NCI-H1105 (cell line): ENCODE results near the gene ANKDD1A.

ENCODE experiments used
- DNase-seq: peaks from one replicate; lab custom pipeline; 2025; lab: John Stamatoyannopoulos, UW

The ANKDD1A gene

GRCh38 chr15:64895285-64896065 is 16.2 kb upstream of the ANKDD1A start:
- no peak for DNase-seq

GRCh38 chr15:64896371-64897069 is 15.2 kb upstream of the ANKDD1A start:
- no peak for DNase-seq

GRCh38 chr15:64897345-64897985 is 14.2 kb upstream of the ANKDD1A start:
- no peak for DNase-seq

GRCh38 chr15:64898406-64898805 is 13.3 kb upstream of the ANKDD1A start:
- DNase-seq: no peak

GRCh38 chr15:64901141-64901540 is 10.6 kb upstream of the ANKDD1A start:
- no peak for DNase-seq

- no peak for DNase-seq
Measured at GRCh38 chr15:64901914-64902313, 9.8 kb upstream of the ANKDD1A start.

- DNase-seq: no peak
Measured at GRCh38 chr15:64902863-64903262, 8.8 kb upstream of the ANKDD1A start.

- no peak for DNase-seq
Measured at GRCh38 chr15:64903326-64903950, 8.3 kb upstream of the ANKDD1A start.

GRCh38 chr15:64904189-64904588 is 7.5 kb upstream of the ANKDD1A start:
- DNase-seq: no peak

GRCh38 chr15:64905119-64905831 is 6.4 kb upstream of the ANKDD1A start:
- no peak for DNase-seq

GRCh38 chr15:64905941-64906340 is 5.8 kb upstream of the ANKDD1A start:
- no peak for DNase-seq

- no peak for DNase-seq
Measured at GRCh38 chr15:64906402-64906801, 5.3 kb upstream of the ANKDD1A start.

- no peak for DNase-seq
Measured at GRCh38 chr15:64907991-64908390, 3.7 kb upstream of the ANKDD1A start.

GRCh38 chr15:64909546-64909945 is 2.2 kb upstream of the ANKDD1A start:
- no peak for DNase-seq

- peak; percentile 17 for DNase-seq
Measured at GRCh38 chr15:64912379-64913325, 950 bp downstream of the ANKDD1A start.

GRCh38 chr15:64915518-64916227 is 4.0 kb downstream of the ANKDD1A start:
- DNase-seq: no peak

- DNase-seq: no peak
Measured at GRCh38 chr15:64916365-64916764, 4.7 kb downstream of the ANKDD1A start.

- no peak for DNase-seq
Measured at GRCh38 chr15:64917211-64917610, 5.5 kb downstream of the ANKDD1A start.

- DNase-seq: no peak
Measured at GRCh38 chr15:64919721-64920120, 8.0 kb downstream of the ANKDD1A start.

- no peak for DNase-seq
Measured at GRCh38 chr15:64921711-64922110, 10.0 kb downstream of the ANKDD1A start.
